Measurements from ENCODE around the gene LCN10. TPM values are rescaled to one million over a fixed set of nuclear protein-coding genes. Genes with fewer than 3 reads are reported as not detected.
"Not testable (repeated sequence)": the region's sequence is repeated elsewhere in the genome, so short reads cannot be mapped to it uniquely, and the experiment has no call there.

LCN10 gene
- polyA plus RNA-seq, 12 donors: 2.0 to 21.3 (median 7.1) TPM; not detected in 1

DNA sequence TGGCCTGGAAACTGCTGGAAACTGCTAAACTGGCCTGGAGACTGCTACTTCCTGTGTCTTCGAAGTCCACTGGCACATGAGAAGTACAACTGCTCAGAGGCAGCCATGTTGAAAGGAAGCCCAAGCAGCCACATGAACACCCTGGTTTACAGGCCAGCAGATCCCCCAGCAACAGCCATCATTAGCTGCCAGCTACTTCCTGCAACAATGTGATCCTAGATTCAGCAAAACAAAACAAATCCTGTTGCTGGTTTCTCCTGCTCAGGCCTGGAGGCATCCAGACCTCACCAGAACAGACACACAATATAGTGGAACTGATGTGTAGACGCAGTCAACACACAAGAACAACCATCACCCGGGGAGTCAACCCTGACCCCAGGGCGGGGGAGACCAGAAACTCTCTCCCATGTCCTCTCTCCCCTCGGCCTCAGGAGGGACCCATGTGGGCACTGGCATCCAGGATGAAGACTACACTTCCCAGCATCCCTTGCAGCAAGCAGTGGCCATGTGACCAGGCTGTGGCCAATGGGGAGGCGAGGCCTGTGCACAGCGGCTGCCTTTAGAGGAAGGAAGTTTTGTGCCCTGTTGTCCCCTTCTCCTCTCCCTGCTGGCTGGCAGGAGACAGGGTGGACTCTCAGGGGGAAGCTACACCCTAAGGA lies 30.8 kb upstream of the LCN10 start:
- no peak for DNase-seq

DNA sequence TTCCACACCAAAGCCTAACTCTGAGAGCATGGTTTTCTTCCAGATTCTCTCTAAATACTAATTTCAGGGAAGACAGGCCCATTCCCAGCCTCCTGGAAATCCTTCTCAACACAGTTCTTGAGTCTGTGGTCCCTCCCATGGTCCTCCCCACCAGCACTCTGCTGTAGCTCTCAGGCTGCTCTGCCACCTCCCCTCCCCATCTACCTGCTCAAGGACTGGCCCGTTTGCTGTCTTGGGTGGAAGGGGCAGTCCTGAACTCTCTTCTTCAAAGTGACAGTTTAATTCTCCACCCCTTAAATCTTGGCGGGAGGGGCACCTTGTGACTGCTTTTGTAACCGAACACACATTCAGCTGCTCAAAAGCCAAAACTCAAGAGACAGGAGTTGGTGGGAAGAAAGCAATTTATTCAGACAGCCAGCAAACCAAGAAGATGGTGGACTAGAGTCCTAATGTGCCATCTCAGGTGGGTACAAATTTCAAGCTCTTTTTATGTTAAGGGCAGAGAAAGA lies 29.2 kb upstream of the LCN10 start:
- no peak for DNase-seq

GRCh38 chr9:136769710-136770191 lies 27.0 kb upstream of the LCN10 start:
- no peak for DNase-seq

- peak; percentile 53 for DNase-seq
Measured at GRCh38 chr9:136766410-136767120, 23.8 kb upstream of the LCN10 start.

GRCh38 chr9:136765745-136766409 lies 23.1 kb upstream of the LCN10 start:
- DNase-seq: not testable (repeated sequence)

DNA sequence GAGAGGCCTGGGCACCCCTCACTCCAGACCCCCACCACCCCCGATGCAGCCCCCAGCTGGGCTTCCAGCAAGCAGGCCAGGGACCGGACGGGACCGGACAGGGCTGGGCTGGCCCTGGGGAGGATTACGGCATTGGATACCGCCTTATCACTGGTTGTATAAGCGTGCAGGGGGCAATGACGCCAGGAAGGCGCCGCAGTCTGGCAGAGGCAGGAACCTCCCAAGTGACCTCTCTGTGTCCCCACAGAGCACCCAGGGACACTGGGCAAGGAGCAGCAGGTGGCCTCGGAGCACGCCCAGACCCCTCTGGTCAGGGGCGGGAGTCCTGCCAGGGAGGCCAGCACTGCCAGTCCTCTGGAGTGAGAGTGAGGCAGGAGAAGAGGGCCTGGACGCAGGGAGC lies 22.3 kb upstream of the LCN10 start:
- DNase-seq: no peak

DNA sequence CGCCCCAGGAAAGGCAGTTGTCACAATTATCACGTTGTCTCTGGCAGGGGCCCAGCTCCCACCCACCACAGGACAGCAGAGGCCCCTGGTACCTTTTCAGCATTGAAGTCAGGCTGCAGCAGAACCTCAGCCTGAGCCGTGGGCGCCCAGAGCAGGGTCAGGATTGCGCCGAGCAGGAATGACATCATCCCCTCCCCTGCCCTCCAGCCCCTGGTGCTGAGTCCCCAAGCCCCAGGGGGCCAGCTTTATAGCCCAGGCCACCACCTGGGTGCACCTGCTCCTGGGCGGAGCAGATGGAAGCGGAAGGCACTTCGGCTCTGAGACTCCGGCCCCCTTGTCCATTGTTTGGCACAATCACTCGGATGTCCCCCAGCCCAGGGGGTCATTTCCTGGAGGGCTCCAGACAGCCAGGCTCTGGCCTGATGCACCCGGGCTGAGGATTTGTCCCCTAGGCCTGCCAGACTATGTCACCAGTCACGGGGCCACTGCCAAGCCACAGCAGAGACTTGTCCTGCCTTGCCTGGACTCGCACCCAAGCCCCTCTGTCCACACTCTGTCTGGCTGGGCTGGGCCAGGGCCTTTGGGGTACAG lies 21.7 kb upstream of the LCN10 start, which contains the start of gene LCN15:
TSS of gene LCN15 (minus strand) at position 218 of the 591 bp plus-strand sequence. CDS start at position 188, 30 bp downstream.
- no peak for DNase-seq

GRCh38 chr9:136763649-136764035 lies 20.9 kb upstream of the LCN10 start:
- no peak for DNase-seq

- DNase-seq: no peak
Measured at GRCh38 chr9:136762915-136763648, 20.3 kb upstream of the LCN10 start.

- no peak for DNase-seq
Measured at GRCh38 chr9:136762221-136762691, 19.5 kb upstream of the LCN10 start.

GRCh38 chr9:136761545-136761981 lies 18.8 kb upstream of the LCN10 start:
- DNase-seq: no peak

DNA sequence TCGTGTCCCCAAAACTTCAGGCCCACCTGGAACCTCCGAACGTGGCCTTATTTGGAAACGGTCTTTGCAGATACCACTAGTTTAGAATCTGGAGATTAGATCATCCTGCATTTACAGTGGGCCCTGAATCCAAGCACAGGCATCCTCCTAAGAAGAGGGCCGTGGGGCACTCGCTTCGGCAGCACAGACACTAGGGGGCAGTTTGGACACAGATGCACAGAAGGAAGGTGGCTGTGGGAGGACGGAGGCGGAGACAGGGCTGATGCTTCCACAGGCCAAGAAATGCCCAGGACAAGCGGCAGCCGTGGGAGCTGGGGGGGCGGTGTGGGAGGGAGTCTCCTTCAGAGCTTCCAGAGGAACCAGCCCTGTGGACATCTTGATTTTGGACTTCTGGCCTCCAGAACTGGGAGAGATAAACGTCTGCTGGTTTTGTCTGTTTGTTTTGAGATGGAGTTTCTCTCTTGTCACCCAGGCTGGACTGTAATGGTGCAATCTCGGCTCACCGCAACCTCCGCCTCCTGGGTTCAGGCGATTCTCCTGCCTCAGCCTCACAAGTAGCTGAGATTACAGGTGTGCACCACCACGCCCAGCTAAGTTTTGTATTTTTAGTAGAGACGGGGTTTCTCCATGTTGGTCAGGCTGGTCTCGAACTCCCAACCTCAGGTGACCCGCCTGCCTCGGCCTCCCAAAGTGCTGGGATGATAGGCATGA lies 18.2 kb upstream of the LCN10 start:
- DNase-seq: peak; percentile 24

GRCh38 chr9:136760424-136760823 lies 17.7 kb upstream of the LCN10 start:
- no peak for DNase-seq

- no peak for DNase-seq
Measured at GRCh38 chr9:136759436-136760325, 16.9 kb upstream of the LCN10 start.

- DNase-seq: no peak
Measured at GRCh38 chr9:136759001-136759400, 16.3 kb upstream of the LCN10 start.

DNA sequence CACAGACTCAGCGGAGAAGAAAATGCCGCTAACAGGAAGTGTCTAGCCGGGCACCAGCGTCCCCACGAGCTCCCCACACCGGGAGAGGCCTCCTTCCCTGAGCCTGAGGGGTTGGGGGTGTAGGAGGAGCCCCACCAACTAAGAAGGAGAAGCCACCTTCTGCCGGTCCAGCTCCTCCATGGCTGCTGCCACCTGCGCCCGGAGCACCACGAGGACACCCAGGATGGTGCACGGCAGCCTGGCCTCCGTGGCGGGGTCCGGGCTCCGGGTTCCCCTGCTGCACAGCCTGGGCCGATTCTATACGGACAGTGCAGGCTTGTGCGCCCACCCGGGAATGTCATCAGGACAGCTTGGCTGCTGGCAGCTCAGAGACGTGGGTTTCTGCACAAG lies 15.0 kb upstream of the LCN10 start:
- no peak for DNase-seq

- no peak for DNase-seq
Measured at GRCh38 chr9:136757328-136757727, 14.6 kb upstream of the LCN10 start.

GRCh38 chr9:136756836-136757235 lies 14.1 kb upstream of the LCN10 start:
- DNase-seq: no peak

GRCh38 chr9:136756134-136756438 lies 13.3 kb upstream of the LCN10 start:
- DNase-seq: no peak
